DMS114 treated with DMSO at 0.1 percent for 48 hours (cell line): ENCODE data around the gene FCER1G.
"Not testable (repeated sequence)": the region's sequence is repeated elsewhere in the genome, so short reads cannot be mapped to it uniquely, and the experiment has no call there.

ENCODE experiments used
- DNase-seq: peaks from one replicate; lab custom pipeline; 2025; ENCODE audit not compliant: unreplicated experiment; lab: John Stamatoyannopoulos, UW

FCER1G gene

DNA sequence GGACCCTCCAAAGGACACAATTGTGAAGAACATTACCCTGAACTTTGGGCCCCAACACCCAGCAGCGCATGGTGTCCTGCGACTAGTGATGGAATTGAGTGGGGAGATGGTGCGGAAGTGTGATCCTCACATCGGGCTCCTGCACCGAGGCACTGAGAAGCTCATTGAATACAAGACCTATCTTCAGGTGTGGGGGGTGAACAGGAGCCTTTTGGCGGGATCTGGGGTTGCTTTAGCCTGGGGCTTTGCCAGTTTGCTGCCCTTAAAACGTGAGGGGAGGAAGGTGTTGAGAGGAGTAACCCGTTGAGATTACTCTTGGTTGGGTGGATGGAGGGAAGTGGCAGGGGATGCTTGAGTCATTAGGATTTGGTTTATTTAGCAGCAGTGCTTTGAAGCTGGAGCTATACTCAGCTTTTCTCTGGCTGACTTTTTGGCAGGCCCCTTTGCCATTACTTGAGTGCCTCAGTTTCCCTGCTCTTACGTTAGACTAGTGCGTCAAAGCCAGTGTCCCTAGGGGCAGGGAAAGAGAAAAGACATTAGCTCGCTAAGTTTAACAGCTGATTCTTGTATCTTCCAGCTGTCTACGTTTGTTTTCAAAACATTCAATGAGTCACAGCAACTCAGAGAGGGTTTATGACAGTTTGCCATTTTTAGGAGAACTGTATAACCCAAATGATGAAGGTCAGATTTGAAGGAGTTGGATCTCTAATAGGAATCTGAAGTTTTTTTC is 8.5 kb upstream of the FCER1G start:
- DNase-seq = no peak

DNA sequence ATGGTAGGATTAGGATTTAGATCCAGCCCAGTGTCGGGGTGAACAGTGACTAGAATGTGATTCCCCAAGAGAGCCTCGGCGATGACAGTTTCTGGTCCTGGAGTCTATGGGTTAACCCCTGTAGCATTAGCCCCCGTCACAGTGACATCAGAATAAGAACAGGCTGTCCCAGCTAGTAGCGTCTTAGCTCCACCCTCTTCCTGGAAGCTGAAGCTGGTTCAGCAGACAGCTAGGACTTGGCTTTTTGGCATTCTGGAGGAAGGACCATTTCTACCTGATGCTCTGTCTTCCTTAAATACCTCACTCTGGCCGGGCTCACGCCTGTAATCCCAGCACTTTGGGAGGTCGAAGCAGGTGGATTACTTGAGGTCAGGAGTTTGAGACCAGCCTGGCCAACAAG is 7.9 kb upstream of the FCER1G start:
- no peak for DNase-seq

DNA sequence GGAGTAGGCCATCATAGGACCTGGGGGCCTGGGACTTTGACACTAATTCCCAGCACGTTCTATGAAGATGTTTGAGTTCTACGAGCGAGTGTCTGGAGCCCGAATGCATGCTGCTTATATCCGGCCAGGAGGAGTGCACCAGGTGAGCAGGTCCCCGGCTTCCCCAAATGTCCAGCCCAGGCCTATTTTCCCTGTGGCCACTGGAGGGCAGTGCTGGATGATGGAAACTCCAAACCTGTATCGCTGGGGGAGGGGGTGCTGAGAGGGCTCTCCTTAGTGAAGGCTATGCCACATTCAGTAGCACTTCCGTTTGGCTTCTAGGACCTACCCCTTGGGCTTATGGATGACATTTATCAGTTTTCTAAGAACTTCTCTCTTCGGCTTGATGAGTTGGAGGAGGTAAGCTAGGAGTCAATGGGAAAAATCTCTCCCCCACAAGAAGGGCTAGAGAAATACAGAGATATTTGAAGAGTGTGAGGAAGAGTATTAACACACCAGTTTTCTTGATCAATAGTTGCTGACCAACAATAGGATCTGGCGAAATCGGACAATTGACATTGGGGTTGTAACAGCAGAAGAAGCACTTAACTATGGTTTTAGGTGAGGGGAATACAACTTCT is 5.2 kb upstream of the FCER1G start:
- DNase-seq = peak; percentile 72

DNA sequence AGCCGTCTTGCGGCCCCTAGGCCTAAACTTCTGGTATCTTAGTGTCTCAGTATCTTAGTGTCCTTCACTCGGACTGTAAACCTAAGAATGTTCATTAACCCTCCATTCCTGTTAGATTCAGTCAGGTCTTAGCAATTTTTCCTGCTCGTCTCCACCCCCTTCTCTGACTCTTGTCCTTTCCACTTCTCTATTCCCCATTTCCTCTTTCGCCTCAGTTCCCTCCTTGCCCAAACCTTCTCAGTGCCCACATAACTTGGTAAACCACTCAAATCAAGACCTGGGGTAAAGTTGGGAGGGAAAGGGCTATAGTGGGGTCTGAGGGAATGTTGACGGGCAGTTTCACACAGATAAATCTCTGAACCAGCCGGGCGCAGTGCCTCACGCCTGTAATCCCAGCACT is 726 bp upstream of the FCER1G start:
- DNase-seq = no peak

DNA sequence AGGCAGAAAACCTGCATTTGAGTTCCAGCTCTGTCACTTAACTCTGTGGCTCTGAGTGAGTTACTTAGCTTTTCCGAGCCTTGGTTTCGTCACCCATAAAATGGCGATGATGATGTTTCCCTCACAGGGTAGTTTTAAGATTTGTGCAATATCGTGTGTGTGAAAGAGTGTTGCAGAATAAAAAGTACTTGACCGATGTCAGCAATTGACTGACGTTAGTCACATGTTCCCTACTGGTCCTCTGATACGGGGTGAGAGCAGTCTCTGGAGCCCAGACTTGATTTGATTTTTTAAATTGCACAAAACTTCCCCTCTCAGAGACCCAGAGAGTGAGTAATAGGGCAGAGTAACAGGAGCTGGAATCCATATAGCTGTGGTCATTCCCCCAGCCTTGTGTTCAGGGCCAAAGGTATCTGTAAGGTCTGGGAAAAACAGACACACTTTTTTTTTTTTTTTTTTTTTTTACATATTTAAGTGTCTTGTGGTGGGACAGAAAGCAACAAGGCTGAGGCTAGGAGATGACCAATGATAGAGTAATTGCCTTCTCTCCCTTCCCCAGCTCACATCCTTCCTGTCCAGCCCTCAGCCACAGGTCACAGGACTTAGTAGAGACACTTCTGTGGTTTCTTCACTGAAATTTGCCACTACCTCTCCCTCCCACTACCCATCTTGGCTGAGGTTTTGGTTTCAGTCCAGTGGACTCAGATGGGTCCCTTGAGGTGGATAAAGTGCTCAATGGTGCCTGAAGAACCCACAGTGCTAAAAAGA is 2.0 kb downstream of the FCER1G start:
- no peak for DNase-seq

DNA sequence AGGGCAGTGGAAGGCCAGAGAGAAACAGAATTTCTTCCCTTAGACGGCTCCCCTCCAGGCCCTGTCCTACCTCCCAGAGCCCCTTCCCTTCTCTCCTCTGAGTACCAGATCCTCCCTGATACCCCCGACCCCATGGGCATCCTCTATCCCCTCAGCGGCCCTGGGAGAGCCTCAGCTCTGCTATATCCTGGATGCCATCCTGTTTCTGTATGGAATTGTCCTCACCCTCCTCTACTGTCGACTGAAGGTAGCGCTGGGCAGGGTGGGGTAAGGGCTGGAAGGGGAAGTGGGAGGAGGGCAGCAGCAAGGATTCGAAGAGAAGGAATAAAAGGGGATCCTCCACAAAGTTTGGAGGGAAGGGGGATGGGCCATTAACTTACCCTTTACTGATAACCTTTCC is 2.7 kb downstream of the FCER1G start:
- DNase-seq = no peak

DNA sequence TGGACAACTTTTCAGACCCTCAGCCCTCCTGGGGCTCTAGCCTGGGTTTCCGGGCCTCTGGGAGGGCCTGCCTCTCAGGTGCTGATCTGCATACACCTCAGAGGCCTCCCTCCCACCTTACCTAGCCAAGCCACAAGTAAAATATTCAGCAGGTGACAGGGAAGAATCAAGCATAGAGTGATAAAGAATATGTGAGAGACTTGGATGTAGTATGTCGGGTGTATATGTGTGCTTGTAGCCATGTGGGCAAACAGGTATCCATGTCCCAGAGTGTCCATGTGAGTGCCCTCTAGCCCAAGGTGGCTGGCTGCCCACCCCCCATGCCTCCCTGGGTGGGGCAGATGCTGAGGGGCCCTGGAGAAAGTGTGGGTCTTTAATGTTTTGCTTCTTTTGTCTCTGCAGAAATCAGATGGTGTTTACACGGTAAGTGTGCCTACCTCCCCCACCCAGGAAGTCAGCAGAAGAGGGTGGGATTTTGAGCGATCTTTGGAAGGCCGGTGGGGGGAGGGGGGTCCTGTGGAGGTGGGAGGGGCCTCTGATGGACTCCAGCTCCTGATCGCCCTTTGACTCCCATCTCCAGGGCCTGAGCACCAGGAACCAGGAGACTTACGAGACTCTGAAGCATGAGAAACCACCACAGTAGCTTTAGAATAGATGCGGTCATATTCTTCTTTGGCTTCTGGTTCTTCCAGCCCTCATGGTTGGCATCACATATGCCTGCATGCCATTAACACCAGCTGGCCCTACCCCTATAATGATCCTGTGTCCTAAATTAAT is 3.4 kb downstream of the FCER1G start:
- no peak for DNase-seq

DNA sequence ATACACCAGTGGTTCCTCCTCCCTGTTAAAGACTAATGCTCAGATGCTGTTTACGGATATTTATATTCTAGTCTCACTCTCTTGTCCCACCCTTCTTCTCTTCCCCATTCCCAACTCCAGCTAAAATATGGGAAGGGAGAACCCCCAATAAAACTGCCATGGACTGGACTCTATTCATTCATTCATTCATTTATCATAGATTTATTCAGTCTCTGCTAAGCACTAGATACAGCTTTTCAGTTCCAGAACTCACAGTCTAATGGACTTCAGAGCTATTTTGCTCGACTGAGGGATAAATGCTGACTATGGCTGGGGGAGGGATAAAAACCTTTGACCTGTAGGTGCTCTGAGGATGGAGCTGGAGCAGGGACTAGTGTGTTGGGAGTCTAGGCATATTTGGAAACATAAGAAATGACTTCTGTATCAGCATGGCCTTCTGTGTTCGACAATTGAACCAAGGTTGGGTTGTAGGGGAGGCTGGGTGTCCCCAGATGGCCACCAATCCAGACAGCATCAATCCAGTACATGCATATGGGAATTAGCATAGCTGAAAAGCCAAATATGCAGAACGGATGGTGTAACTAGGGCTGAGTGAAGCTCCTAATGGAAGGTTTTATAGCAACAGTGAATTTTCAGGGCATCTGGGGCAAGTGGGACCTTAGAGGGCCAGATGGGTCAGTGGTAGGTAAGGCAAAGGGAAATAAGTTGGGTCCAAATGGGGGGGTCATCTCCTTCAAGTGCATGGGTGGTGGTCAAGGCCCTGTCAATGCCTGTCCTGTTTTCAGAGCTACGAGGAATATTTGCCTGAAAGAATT is 4.2 kb downstream of the FCER1G start:
- DNase-seq = no peak

DNA sequence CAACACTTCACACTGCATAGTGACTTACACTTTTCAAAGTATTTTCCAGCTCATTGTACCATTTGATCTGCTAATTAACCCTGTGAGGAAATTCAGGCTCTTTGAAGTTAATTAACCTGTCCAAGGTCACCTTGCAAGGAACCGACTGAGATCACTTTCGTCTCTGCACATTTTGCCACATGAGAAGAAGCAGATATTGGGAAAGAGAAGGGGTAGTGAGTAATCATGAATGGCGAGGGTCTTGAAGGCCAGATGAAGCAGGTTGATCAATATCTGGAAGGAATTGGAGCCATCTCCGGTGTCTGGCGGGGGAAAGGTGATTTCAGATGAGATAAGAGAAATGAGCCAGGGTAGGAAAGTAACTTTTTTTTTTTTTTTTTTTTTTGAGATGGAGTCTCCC is 4.9 kb downstream of the FCER1G start:
- no peak for DNase-seq

DNA sequence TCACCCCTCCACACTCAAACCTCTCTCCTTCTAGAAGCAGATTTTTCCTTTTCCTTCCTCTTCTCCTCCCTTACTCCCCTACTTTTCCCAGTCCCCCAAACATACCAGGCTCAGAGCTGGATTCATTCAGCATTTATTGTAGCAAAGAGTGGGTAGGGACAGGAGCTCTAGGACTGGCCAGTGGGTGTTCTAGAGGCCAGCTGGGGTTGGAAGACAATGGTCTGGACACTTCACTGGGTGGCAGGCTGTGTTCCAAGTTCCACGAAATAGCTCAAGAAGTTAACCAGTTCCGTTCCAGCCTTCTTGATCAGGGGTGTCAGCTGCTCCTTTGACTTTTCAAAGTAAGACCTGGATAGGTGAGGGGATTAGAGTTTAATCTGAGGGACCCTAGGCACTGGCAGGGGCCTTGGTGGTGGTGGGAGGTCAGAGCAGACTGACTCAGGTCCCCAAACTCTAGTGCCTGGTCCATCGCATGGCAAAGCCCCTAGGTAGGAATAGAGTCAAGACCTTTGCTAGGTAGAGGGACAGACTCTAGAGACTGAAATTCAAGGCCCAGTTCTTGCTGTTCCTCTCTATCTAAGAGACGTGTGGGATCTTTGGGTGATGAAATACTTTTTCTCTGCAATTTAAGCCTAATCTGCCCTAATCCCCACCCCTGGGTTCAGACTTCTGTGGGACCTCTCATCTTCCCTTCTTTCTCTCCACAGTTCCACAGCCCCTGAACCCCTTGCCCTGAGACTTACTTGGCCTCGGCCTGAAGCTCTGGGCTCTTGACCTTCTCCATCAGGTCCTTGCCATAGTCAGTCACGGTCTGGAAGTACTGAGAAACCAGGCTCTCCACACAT is 7.3 kb downstream of the FCER1G start:
- DNase-seq = no peak

DNA sequence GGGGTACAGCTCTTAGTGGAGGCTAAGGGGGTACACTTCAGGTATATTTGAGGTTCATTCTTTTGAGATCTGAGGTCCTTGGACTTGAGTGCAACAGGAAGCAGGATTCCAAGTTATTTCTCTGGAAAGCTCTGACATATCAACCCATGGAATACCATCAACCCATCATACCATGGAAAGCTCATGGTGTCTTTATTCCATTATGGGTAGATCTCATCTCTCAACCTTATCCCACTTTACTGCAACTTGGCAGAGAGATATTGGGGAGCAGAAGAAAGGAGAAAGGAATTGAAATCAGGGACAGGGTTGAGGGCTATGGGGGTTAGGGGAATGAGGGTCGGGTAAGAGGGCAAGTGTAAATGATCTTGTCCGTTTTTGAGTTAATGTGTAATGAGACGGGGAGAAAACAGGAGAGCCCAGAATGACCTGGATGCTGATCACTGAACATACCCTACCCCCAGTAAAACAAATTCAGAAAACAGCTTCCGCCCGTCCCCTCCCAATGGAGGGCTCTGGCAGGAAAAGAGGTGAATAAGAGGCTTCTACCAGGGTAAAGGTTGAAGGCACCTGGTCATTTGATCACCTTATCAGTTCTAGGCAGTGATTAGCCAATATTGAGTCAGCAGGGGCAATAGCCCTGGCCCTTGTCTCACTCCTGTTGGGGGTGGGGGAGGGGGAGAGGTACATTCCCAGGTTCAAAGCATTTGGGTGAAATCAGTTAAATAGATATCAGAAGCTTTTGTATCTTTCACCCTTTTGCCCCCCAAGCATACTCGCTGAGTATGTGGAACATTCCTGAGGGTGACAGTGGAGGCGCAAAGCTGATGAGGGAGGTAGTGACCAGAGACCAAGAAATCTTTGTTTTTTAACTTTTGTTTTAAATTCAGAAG is 9.0 kb downstream of the FCER1G start:
- no peak for DNase-seq

DNA sequence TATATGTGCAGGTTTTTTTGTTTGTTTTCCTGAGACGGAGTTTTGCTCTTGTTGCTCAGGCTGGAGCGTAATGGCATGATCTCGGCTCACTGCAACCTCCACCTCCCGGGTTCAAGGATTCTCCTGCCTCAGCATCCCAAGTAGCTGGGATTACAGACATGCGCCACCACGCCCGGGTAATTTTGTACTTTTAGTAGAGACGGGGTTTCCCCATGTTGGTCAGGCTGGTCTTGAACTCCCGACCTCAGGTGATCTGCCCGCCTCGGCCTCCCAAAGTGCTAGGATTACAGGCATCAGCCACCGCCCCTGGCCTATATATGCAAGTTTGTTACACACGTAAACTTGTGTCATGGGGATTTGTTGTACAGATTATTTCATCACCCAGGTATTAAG is 9.6 kb downstream of the FCER1G start:
- not testable (repeated sequence) for DNase-seq

DNA sequence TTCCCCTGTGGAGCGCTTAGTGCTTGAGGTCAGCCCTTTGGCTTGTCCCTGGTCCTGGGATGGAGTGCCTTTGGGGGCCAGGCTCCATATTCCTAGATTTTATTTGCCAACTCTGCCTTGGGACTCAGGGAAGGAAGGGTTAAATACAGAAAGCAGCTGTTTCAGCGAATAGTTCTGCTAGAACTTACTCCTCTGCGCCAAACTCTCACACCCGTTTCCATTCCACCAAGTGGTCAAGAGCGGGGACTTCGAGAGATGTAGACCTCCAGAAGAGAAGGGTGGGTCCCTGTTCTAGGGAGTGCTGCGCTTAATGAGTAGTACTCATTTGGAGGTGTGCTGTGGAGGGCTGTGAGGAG is 10.1 kb downstream of the FCER1G start:
- DNase-seq = no peak

DNA sequence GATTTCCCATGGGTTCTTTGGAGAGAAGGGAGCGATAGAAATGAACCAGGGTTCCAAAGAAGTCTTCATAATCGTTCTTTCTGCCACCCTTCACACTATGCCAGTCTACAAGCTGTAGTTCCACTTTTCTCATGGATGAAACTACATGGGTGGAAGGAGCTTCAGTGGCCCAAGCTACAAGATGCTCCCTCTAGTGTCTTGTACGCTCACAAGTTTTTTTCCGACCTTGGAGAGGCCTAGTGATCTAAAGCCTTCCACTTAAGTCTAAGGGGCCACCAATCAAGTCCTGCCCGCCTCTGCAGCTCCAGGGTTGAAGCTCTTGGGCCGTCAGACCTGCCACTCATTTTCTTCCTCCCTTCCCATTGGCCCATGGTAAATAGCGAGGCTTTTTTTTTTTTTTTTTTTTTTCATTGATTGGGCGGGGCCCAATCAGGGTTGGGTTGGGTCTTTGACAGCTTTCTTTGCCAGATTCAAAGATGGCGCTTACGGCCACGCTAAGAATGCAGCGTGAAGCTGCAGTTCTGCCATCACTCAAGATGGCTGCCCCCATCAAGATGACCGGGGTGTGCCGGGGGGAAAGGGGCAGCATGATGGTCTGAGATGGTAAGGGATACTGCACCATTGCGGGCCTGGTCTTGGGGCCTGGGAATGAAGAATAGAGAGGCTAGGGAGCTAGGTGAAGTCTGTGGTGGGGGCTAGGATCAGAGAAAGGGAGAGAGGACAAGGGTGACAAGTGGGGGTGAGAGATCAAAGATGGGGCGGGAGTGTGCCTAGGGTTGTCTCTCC is 10.6 kb downstream of the FCER1G start, which contains the start of gene TOMM40L:
TOMM40L (plus strand) TSS at position 527 of the 786 bp plus-strand sequence. CDS start 430 bp downstream, outside the sequence.
- peak; percentile 99 for DNase-seq

DNA sequence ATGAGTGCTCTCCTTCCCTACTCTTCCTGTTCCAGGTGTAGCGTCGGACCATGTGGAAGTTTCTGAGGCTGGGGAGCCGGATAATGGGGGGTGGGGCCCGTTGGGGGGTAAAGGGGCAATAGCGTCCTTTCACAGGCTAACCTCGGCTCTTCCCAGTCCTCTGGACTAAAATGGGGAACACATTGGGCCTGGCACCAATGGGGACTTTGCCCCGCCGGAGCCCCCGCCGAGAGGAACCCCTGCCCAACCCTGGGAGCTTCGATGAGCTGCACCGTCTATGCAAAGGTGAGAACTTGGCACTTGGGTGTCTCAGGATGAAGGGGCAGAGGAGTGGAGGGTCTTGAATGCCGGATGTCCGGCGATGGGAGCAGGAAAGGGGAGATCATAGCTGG is 11.2 kb downstream of the FCER1G start:
- no peak for DNase-seq

DNA sequence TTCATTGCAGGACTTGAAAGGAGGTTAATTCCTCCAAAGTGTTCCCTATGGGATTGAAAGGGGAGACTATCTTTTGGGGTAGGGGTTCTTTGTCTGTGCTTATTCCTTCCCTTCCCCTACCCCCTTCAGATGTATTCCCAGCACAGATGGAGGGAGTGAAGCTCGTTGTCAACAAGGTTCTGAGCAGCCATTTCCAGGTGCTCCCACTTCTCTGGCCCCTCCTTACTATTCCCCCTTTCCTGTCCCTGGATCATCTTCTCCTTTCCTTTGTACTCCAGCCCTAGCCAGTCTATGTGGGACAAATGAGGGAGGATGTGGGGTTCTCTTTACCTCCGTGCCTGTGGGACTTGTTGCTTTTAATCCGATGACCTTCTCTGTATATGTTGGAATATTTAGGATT is 11.7 kb downstream of the FCER1G start:
- no peak for DNase-seq

DNA sequence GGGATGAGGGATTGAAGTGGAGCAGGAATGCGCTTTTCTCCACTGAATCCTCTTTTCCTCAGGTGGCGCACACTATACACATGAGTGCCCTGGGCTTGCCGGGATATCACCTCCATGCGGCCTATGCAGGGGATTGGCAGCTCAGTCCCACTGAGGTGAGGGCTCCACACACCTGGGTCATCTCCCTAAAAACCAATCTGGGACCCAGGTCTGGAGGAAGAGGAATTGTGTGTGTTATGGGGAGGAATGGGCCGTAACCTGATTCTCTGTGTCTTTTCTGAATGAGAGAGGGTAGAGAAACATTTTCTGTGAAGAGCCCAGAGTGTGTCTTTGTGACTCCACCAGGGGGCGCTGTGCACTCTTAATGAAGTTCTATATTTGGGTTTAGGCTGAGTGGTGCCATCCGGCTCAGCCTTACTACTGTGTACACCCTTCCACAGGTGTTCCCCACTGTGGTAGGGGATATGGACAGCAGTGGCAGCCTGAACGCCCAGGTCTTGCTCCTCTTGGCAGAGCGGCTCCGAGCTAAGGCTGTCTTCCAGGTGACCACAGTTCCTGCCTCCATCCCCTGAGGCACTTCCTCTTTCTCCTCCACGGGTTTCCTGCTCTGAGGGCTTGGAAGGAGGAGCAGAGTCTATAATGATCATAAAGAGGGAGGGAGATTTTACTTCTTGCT is 12.2 kb downstream of the FCER1G start:
- peak; percentile 82 for DNase-seq
